ENCODE measurements around the gene TBX2.

Gene TBX2

GRCh38 chr17:61411261-61412142 lies 11.9 kb downstream of the TBX2 start:
- H3K36me3 Mint-ChIP-seq = no peaks in the 10 kb centered on the region
- no peaks in the 10 kb centered on the region for H3K9me3 Mint-ChIP-seq
- peaks cover 51% of the 10 kb centered on the region for H3K27me3 Mint-ChIP-seq
- no peak for ATAC-seq
- no peak overlapping the region for H3K27ac Mint-ChIP-seq
- peaks cover 42% of the 10 kb centered on the region for H3K4me1 Mint-ChIP-seq
- peak overlapping the region; percentile 79 for H3K4me3 Mint-ChIP-seq

- peak; percentile 74 for ATAC-seq
- Mint-ChIP-seq H3K27me3 (peaks cover 50% of the 10 kb centered on the region), H3K36me3 (no peaks in the 10 kb centered on the region), H3K4me3 (peak overlapping the region; percentile 79), H3K27ac (no peak overlapping the region), H3K4me1 (peaks cover 46% of the 10 kb centered on the region), H3K9me3 (no peaks in the 10 kb centered on the region)
Measured at GRCh38 chr17:61412143-61412859, 12.7 kb downstream of the TBX2 start.

- peak; percentile 7 for ATAC-seq
- Mint-ChIP-seq H3K4me3 (peak overlapping the region; percentile 61), H3K27me3 (peaks cover 43% of the 10 kb centered on the region), H3K9me3 (no peaks in the 10 kb centered on the region), H3K4me1 (peaks cover 41% of the 10 kb centered on the region), H3K27ac (no peak overlapping the region), H3K36me3 (no peaks in the 10 kb centered on the region)
Measured at GRCh38 chr17:61412860-61413660, 13.4 kb downstream of the TBX2 start.

GRCh38 chr17:61413661-61414126 lies 14.1 kb downstream of the TBX2 start:
- no peaks in the 10 kb centered on the region for H3K36me3 Mint-ChIP-seq
- H3K27me3 Mint-ChIP-seq = peaks cover 37% of the 10 kb centered on the region
- H3K9me3 Mint-ChIP-seq = no peaks in the 10 kb centered on the region
- ATAC-seq = no peak
- H3K27ac Mint-ChIP-seq = no peak overlapping the region
- H3K4me1 Mint-ChIP-seq = peaks cover 35% of the 10 kb centered on the region
- H3K4me3 Mint-ChIP-seq = peak overlapping the region; percentile 61

GRCh38 chr17:61414141-61414935 lies 14.7 kb downstream of the TBX2 start:
- Mint-ChIP-seq H3K27me3 (peaks cover 39% of the 10 kb centered on the region), H3K27ac (no peak overlapping the region), H3K36me3 (no peaks in the 10 kb centered on the region), H3K4me1 (peaks cover 32% of the 10 kb centered on the region), H3K9me3 (no peaks in the 10 kb centered on the region), H3K4me3 (no peak overlapping the region)
- ATAC-seq = no peak

GRCh38 chr17:61414936-61415251 lies 15.3 kb downstream of the TBX2 start:
- H3K27me3 Mint-ChIP-seq = peaks cover 40% of the 10 kb centered on the region
- ATAC-seq = no peak
- H3K9me3 Mint-ChIP-seq = no peaks in the 10 kb centered on the region
- H3K27ac Mint-ChIP-seq = no peak overlapping the region
- peaks cover 30% of the 10 kb centered on the region for H3K4me1 Mint-ChIP-seq
- H3K36me3 Mint-ChIP-seq = no peaks in the 10 kb centered on the region
- H3K4me3 Mint-ChIP-seq = no peak overlapping the region

GRCh38 chr17:61415374-61416210 lies 15.9 kb downstream of the TBX2 start:
- Mint-ChIP-seq H3K27ac (no peak overlapping the region), H3K9me3 (no peaks in the 10 kb centered on the region), H3K4me3 (no peak overlapping the region), H3K27me3 (peaks cover 40% of the 10 kb centered on the region), H3K36me3 (no peaks in the 10 kb centered on the region), H3K4me1 (peaks cover 23% of the 10 kb centered on the region)
- no peak for ATAC-seq

- Mint-ChIP-seq H3K9me3 (no peaks in the 10 kb centered on the region), H3K27ac (no peak overlapping the region), H3K4me3 (no peak overlapping the region), H3K27me3 (peaks cover 43% of the 10 kb centered on the region), H3K4me1 (peaks cover 17% of the 10 kb centered on the region), H3K36me3 (no peaks in the 10 kb centered on the region)
- ATAC-seq = no peak
Measured at GRCh38 chr17:61416211-61416539, 16.5 kb downstream of the TBX2 start.

GRCh38 chr17:61416540-61417363 lies 17.1 kb downstream of the TBX2 start:
- Mint-ChIP-seq H3K27ac (no peak overlapping the region), H3K4me3 (no peak overlapping the region), H3K4me1 (peaks cover 13% of the 10 kb centered on the region), H3K27me3 (peaks cover 47% of the 10 kb centered on the region), H3K9me3 (no peaks in the 10 kb centered on the region), H3K36me3 (no peaks in the 10 kb centered on the region)
- ATAC-seq = peak; percentile 42

- Mint-ChIP-seq H3K36me3 (no peaks in the 10 kb centered on the region), H3K4me3 (no peak overlapping the region), H3K4me1 (peaks cover 8% of the 10 kb centered on the region), H3K27ac (no peak overlapping the region), H3K9me3 (no peaks in the 10 kb centered on the region), H3K27me3 (peaks cover 50% of the 10 kb centered on the region)
- no peak for ATAC-seq
Measured at GRCh38 chr17:61418449-61418848, 18.8 kb downstream of the TBX2 start.

GRCh38 chr17:61419496-61420046 lies 19.9 kb downstream of the TBX2 start:
- peaks cover 8% of the 10 kb centered on the region for H3K4me1 Mint-ChIP-seq
- ATAC-seq = no peak
- H3K4me3 Mint-ChIP-seq = no peak overlapping the region
- H3K27me3 Mint-ChIP-seq = peaks cover 49% of the 10 kb centered on the region
- H3K36me3 Mint-ChIP-seq = no peaks in the 10 kb centered on the region
- no peak overlapping the region for H3K27ac Mint-ChIP-seq
- H3K9me3 Mint-ChIP-seq = no peaks in the 10 kb centered on the region

- H3K9me3 Mint-ChIP-seq = no peaks in the 10 kb centered on the region
- H3K4me3 Mint-ChIP-seq = no peak overlapping the region
- peaks cover 8% of the 10 kb centered on the region for H3K4me1 Mint-ChIP-seq
- ATAC-seq = no peak
- no peaks in the 10 kb centered on the region for H3K36me3 Mint-ChIP-seq
- peaks cover 49% of the 10 kb centered on the region for H3K27me3 Mint-ChIP-seq
- no peak overlapping the region for H3K27ac Mint-ChIP-seq
Measured at GRCh38 chr17:61420052-61420451, 20.4 kb downstream of the TBX2 start.

GRCh38 chr17:61420745-61421398 lies 21.2 kb downstream of the TBX2 start:
- Mint-ChIP-seq H3K27ac (no peak overlapping the region), H3K9me3 (no peaks in the 10 kb centered on the region), H3K4me1 (peaks cover 8% of the 10 kb centered on the region), H3K4me3 (no peak overlapping the region), H3K36me3 (no peaks in the 10 kb centered on the region), H3K27me3 (peaks cover 56% of the 10 kb centered on the region)
- ATAC-seq = no peak

All from stimulated activated memory B cell treated with anti-CD40 and anti-IgM and Interleukin-4, amounts not matched to agents 10 μg/mL and 1 μg/mL and 100 μg/mL, for 72 hours (primary cell).